GM12874 (cell line): ENCODE results near the gene XXYLT1.

Experiments used
- TF ChIP-seq, protein P1 (sequence below): IDR thresholded peaks from 2 replicates; pipeline ENCODE4 v1.5.1; 2011; ENCODE audit warnings: low read depth, mild to moderate bottlenecking, control low read depth, low read length, moderate library complexity; ENCODE audit not compliant: insufficient read depth

XXYLT1 gene

DNA sequence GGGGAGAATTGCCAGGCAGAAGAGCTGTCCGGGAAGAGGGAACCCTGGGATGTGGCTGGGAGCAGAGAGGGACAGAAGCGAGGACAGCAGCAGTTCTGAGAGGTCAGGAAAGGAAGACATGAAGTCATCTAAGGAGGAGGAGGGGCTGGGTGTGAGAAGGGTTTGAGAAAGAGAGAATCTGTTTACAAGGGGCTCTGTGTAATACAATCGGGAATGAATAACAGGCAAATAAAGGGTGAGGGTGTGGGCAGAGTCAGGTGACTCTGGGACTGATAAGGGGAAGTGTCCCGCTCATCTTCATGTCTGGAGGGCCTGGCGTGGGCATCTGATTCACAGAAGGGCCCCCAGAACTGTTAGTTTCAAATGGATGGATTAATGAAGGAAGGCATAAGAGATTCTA is 191.3 kb downstream of the XXYLT1 start:
- TF ChIP-seq, protein P1, sequence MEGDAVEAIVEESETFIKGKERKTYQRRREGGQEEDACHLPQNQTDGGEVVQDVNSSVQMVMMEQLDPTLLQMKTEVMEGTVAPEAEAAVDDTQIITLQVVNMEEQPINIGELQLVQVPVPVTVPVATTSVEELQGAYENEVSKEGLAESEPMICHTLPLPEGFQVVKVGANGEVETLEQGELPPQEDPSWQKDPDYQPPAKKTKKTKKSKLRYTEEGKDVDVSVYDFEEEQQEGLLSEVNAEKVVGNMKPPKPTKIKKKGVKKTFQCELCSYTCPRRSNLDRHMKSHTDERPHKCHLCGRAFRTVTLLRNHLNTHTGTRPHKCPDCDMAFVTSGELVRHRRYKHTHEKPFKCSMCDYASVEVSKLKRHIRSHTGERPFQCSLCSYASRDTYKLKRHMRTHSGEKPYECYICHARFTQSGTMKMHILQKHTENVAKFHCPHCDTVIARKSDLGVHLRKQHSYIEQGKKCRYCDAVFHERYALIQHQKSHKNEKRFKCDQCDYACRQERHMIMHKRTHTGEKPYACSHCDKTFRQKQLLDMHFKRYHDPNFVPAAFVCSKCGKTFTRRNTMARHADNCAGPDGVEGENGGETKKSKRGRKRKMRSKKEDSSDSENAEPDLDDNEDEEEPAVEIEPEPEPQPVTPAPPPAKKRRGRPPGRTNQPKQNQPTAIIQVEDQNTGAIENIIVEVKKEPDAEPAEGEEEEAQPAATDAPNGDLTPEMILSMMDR: no peak

- TF ChIP-seq, protein P1: no peak
These were observed 192.0 kb downstream of the XXYLT1 start for GRCh38 chr3:195078891-195079440.

DNA sequence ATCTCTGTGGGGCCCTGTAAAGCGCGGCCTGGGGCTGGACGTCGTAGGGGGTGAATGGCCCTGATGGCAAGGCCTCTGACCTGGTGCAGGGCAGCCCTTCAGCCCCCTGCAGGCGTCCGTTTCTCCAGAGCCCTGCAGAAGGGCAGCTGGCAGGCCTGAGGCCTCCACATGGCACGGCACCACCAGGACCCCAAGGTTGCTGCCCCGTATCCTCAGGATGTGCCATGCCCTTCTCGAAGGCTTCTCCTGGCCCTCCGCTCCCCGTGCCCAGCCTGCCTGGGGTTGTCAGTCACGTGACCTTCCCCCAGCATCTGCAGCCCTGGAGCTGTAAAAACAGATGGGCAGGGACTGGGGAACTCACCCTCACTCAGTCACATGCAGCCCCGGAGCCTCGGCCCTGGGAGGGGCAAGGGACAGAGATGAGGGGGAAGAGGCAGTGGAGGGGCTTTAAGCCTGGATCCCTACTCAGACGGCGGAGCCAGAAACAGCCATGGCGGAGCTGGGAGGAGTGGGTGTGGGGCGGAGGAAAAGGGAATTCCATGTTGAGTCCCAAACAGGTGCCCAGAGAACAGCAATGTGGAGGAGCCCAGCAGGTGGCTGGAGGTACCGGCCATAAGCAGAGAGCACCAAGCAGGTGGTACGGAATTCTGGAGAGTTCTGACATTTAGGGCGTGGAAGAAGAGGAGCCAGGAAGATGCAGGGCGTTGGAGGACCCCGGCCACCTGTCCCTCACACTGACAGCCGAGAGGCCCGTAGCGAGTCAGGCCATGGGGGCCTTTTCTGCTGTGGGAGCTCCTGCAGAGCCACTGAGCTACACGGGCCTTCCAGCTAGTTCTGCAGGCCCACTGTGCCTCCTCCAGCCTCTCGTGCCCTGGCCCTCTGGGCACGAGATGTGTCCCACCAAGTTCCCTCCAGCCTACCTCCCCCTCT is 193.1 kb downstream of the XXYLT1 start:
- TF ChIP-seq, protein P1: no peak

DNA sequence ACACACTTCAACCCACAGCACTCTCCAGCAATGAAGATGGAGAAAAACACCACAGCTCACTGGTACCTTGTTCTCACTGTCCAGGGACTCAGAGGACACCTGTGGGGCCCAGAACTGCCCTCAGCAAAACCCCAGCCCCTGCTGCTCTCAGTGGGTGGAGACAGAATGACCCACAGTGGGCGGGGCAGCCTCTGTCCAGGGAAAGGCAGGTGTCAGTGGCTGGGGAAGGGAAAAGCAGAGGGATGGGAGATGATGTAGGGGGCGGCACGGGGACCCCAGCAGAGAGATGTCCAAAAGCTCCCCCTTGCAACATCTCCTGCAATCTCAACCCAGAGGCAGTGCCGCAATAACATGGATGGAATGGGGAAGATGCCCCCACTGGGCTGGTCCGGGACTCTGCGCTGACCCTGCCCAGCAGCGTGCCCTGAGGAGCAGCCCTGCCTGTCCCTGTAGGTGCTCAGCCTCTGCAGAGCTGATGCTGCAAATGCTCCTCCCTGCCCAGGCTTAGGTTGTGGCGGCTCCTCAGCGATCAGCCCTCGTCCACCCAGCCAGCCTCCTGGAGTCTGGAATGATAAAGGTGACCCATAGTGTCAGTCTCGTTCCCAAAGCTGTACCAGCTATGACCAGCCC is 193.9 kb downstream of the XXYLT1 start:
- TF ChIP-seq, protein P1: no peak

- TF ChIP-seq, protein P1: no peak
These were observed 194.8 kb downstream of the XXYLT1 start for GRCh38 chr3:195075941-195076875.

DNA sequence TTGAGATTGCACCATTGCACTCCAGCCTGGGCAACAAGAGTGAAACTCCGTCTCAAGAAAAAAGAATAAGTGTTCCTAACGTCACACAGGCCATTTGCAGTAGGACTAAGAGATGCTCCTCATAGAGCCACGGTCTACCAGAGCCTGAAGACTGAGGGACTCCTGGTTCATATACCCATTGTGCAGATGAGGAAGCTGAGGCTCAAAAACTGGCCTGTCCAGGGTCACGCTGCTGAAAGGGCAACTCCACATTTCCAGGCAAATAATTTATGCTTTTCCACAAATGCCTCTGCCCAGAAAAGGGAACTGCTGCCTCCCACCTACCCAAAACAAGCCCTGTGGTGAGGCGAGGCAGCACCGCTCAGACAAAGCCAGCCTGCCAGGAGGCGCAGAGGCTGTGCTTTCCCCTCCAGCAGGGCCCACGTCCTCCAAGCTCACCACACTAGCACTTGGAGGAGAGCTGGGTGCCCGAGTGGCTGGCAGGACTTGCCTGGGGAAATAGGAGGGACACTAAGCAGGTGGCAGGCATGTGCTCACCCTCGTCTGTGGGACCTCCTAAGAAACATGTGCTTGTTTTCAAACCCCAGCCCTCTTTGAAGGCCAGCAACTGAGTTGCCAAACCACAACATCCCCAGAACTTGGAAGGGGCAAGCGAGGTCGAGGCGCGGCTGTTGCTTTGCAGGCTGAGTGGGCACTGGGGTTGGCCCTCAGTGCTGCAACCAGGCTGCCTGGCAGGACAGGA is 195.6 kb downstream of the XXYLT1 start:
- TF ChIP-seq, protein P1: no peak
